IPS DF 6.9 (cell line): ENCODE data around the gene CERS3.

Source experiments
- DNase-seq: peaks from one replicate; pipeline ENCODE4 v3.0.0-alpha.2; 2013; ENCODE audit warnings: low read depth, low spot score
- H3K27ac ChIP-seq: one replicate; pipeline ENCODE4 v1.5.1; 2013; ENCODE audit warnings: low read length, control low read depth
- H3K27me3 ChIP-seq: 2 replicates; pipeline ENCODE4 v1.6.1; 2013; ENCODE audit warnings: mild to moderate bottlenecking, low read length; ENCODE audit not compliant: control insufficient read depth, insufficient read depth
- H3K36me3 ChIP-seq: 2 replicates; pipeline ENCODE4 v1.6.1; 2013; ENCODE audit warnings: low read length; ENCODE audit not compliant: control insufficient read depth, insufficient read depth
- H3K4me1 ChIP-seq: 2 replicates; pipeline ENCODE4 v1.6.1; 2013; ENCODE audit warnings: low read length; ENCODE audit not compliant: control insufficient read depth, insufficient read depth
- H3K4me3 ChIP-seq: 2 replicates; pipeline ENCODE4 v1.5.1; 2013; ENCODE audit warnings: mild to moderate bottlenecking, low read length
- H3K9me3 ChIP-seq: 2 replicates; pipeline ENCODE4 v1.6.1; 2013; ENCODE audit warnings: low read length, inconsistent platforms; ENCODE audit not compliant: control insufficient read depth, insufficient read depth
- WGBS: extraction: QIAGEN DNeasy Blood & Tissue Kit; methylation state at CpG from one replicate; pipeline ENCODE4 v1.1.7; 2013; ENCODE audit warnings: mixed read lengths, missing lambda C conversion rate; ENCODE audit not compliant: insufficient read length, insufficient coverage; 5-methylcytosine and 5-hydroxymethylcytosine counted together

Gene CERS3

GRCh38 chr15:100531204-100531603 lies 2.5 kb upstream of the CERS3 start:
- no peak overlapping the region for H3K27ac ChIP-seq
- H3K36me3 ChIP-seq = no peaks in the 10 kb centered on the region
- H3K4me3 ChIP-seq = no peak overlapping the region
- H3K4me1 ChIP-seq = no peaks in the 10 kb centered on the region
- no peaks in the 10 kb centered on the region for H3K27me3 ChIP-seq
- DNase-seq = no peak
- H3K9me3 ChIP-seq = no peaks in the 10 kb centered on the region; the same call in 1 of the 2 replicates
- no CpG with 5 or more reads among the region's 4 CpGs for WGBS

DNA sequence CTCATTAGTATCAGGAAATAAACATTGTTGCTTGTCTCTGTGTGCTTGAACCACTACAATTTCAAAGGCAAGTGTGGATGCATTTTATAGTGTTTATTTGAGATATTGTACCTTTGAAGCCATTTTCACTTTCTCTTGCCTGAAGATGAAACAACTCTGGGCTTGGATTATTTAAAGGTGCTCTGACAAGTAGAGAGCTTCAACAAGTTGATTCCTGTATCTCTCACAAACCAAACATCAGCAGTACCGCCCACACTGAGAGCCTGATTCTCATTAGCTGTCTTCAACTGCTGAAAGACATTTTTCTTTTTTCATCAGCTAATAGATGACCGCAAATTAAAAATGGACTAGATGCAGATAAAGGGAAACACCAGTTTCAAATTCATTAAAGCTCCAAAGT lies 806 bp upstream of the CERS3 start:
- Histone ChIP-seq H3K36me3 (no peaks in the 10 kb centered on the region), H3K27ac (no peak overlapping the region), H3K27me3 (no peaks in the 10 kb centered on the region), H3K9me3 (no peaks in the 10 kb centered on the region; the same call in 1 of the 2 replicates), H3K4me1 (no peaks in the 10 kb centered on the region), H3K4me3 (no peak overlapping the region)
- WGBS = no CpG with 5 or more reads among the region's 2 CpGs
- DNase-seq = no peak

DNA sequence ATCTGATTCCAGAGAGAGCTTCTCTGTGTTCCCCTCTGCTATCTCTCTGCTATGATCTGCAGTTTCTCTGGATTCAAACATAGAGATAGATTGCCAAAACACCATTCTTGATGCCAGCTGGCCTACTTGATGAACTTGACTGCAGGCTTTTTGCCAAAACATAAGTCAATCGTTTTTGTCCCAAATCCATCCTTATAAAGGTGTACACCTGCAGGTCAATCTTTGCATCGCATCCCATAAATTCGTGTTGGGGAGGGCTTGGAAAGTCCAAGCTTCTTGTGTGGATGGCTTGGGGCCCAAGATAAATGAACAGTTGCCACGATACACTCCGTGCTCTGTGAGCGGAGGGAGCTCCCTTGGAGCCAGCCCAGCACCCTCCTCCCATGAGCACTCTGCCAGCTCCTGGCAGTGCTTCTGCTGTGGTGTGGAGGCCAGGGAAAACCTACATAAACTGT lies 2.7 kb downstream of the CERS3 start:
- Histone ChIP-seq H3K36me3 (no peaks in the 10 kb centered on the region), H3K9me3 (no peaks in the 10 kb centered on the region; the same call in 1 of the 2 replicates), H3K4me1 (no peaks in the 10 kb centered on the region), H3K27ac (no peak overlapping the region), H3K4me3 (no peak overlapping the region), H3K27me3 (no peaks in the 10 kb centered on the region)
- no peak for DNase-seq
- WGBS = no CpG with 5 or more reads among the region's 6 CpGs

DNA sequence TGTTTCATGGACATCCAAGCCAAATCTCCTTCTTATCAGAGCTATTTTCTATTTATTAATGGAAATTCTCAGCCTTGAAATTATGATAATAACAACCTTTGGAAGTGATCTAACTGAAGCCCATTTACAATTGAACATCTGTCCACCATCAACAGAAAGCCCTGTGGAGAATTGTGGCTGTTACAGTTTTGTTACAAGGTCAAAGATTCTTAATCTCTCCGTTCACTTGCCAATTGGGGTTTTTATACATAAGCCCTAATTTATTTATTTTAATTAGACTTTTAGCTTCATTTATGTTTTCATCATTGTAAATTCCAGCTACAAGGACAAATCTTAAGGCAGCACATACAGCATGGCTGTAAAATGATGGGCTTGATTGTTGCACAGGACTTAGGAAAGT lies 3.3 kb downstream of the CERS3 start:
- H3K27ac ChIP-seq = no peak overlapping the region
- H3K4me3 ChIP-seq = no peak overlapping the region
- DNase-seq = no peak
- no peaks in the 10 kb centered on the region for H3K4me1 ChIP-seq
- no peaks in the 10 kb centered on the region for H3K36me3 ChIP-seq
- no peaks in the 10 kb centered on the region; the same call in 1 of the 2 replicates for H3K9me3 ChIP-seq
- no CpG with 5 or more reads among the region's 1 CpG for WGBS
- no peaks in the 10 kb centered on the region for H3K27me3 ChIP-seq

GRCh38 chr15:100524326-100524725 lies 4.4 kb downstream of the CERS3 start:
- WGBS = no CpG with 5 or more reads among the region's 2 CpGs
- Histone ChIP-seq H3K4me3 (no peak overlapping the region), H3K27ac (no peak overlapping the region), H3K27me3 (no peaks in the 10 kb centered on the region), H3K4me1 (no peaks in the 10 kb centered on the region), H3K36me3 (no peaks in the 10 kb centered on the region), H3K9me3 (no peaks in the 10 kb centered on the region; the same call in 1 of the 2 replicates)
- DNase-seq = no peak

DNA sequence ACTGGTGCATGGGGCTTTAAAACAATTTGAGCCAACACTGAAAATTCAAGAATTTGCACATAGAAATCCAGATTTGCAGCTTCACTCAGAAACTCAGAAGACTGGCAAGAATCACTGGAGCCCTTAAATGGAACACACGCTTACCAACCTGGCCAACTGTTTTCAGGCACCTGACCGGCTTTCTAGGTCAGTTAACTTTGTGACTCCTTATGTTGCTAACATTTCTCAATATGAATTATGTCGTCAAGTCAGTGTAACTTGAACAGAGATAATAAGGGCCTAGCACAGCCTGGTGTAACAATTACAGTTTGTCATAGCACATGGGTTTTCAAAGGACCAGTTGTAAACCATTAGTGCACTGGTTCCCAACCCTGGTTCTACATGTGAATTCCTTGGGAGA lies 6.8 kb downstream of the CERS3 start:
- no peak for DNase-seq
- no CpG with 5 or more reads among the region's 3 CpGs for WGBS
- H3K27me3 ChIP-seq = no peaks in the 10 kb centered on the region

DNA sequence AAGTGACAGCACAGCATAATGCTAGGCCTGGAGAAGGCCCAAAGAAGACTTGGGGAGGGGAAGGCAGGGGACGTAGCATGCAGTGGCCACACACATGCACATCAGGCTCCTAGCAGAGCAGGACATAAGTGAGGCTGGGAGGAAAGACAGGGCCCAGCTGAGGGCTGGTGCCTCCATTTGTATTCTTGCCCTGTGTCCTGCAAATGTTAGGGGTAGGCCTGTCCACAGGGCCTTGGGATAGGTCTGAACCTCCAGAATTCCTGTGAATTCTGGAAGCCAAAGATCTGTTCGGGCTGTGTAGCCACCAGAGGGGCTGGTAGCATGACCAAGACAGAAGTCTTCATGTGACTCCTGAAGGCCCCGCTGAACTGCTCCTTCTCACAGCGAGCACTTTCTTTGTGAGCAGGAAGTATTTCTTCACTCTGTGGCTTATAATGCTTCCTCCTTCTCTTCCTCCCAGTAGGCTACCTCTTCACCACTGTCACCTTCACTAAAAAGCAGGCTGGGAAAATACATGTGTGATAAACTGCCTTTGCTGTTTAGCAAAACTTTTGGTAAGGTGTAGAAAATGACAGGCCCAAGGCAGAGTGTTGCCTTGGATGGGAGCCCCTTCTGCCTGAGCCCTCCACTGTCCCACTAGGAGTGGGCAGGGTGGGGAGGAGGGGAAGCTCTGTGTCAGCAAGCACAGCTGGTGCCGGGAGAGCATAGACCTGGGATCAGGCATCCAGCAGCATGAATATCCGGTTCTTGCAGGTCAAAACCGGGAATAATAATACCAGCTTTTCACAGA lies 8.4 kb downstream of the CERS3 start:
- Histone ChIP-seq H3K36me3 (no peaks in the 10 kb centered on the region), H3K4me3 (no peak overlapping the region), H3K27ac (no peak overlapping the region), H3K4me1 (no peaks in the 10 kb centered on the region), H3K9me3 (no peaks in the 10 kb centered on the region), H3K27me3 (no peaks in the 10 kb centered on the region)
- no peak for DNase-seq
- no CpG with 5 or more reads among the region's 7 CpGs for WGBS

More for the DNA sequence above, 6.8 kb downstream of the CERS3 start:
- Histone ChIP-seq H3K4me1 (no peaks in the 10 kb centered on the region), H3K27ac (no peak overlapping the region), H3K4me3 (no peak overlapping the region), H3K36me3 (no peaks in the 10 kb centered on the region), H3K9me3 (no peaks in the 10 kb centered on the region; the same call in 1 of the 2 replicates)

DNA sequence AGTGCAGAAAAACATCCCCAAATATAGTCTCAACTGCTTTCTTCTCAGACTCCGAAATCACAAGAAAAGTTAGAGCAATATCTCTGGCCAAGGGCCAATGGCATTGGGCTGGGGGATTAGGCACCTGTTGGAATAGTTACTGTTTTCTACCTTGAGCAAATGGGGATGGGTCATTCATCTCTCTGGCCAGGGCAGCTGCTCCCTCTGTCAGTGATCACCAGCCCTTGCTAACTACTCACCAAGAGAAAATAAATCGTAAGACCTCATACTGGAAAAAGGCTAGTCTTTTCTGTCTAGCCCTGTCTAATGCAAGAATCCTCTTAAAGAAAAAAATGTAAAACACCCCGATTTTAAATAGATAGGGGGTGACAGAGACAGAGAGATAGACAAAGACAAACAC lies 10.9 kb downstream of the CERS3 start:
- no peaks in the 10 kb centered on the region for H3K27me3 ChIP-seq
- no peak overlapping the region for H3K27ac ChIP-seq
- H3K4me3 ChIP-seq = no peak overlapping the region
- no CpG with 5 or more reads among the region's 3 CpGs for WGBS
- H3K4me1 ChIP-seq = no peaks in the 10 kb centered on the region
- H3K36me3 ChIP-seq = no peaks in the 10 kb centered on the region
- no peaks in the 10 kb centered on the region for H3K9me3 ChIP-seq
- DNase-seq = no peak

GRCh38 chr15:100516643-100517512 lies 11.9 kb downstream of the CERS3 start:
- no peak overlapping the region for H3K27ac ChIP-seq
- no CpG with 5 or more reads among the region's 5 CpGs for WGBS
- no peaks in the 10 kb centered on the region for H3K27me3 ChIP-seq
- H3K9me3 ChIP-seq = no peaks in the 10 kb centered on the region
- no peak overlapping the region for H3K4me3 ChIP-seq
- no peaks in the 10 kb centered on the region for H3K4me1 ChIP-seq
- H3K36me3 ChIP-seq = no peaks in the 10 kb centered on the region
- no peak for DNase-seq

DNA sequence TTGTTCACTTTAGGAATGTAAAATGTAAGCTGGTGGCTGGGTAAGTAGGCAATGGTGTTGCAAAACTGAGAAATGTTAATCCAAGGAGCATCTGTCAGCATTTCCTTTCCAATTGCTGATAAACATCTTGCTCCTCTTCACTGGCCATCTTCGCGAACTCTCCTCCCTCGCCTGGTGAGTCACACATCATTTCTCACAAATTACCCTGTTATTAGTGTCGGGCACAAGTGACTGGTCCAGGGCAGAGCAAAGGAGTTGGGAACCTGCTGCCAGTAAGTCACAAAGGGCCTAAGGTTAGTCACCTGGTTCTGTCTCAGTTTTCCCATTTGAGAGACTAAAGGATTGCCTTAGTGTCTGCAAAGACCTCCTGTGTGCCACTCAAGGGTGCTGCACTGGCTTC lies 13.0 kb downstream of the CERS3 start:
- H3K4me1 ChIP-seq = no peaks in the 10 kb centered on the region
- no peak overlapping the region for H3K4me3 ChIP-seq
- WGBS = no CpG with 5 or more reads among the region's 4 CpGs
- no peaks in the 10 kb centered on the region for H3K36me3 ChIP-seq
- H3K27ac ChIP-seq = no peak overlapping the region
- H3K9me3 ChIP-seq = no peaks in the 10 kb centered on the region
- DNase-seq = no peak
- no peaks in the 10 kb centered on the region for H3K27me3 ChIP-seq
